PC-3 (cell line): ENCODE results near the gene PCSK9. TPM values are rescaled to one million over a fixed set of nuclear protein-coding genes. Genes with fewer than 3 reads are reported as not detected.

Source experiments
- ATAC-seq: fragments of 200-7000 bp; cut with Tn5 transposase; 2 replicates; pipeline ENCODE4 v1.9.1; 2020; ENCODE audit warnings: mild to moderate bottlenecking, moderate library complexity
- BruUV-seq: library from RNA; stranded (reverse); fragments of 400-500 nt; replicated peaks from 2 replicates; lab custom pipeline; 2021; lab: Mats Ljungman, UMichigan
- CTCF ChIA-PET: fragments of 300-600 bp; sonication (Branson Sonifier 250); formaldehyde crosslinking; loops from one replicate; lab custom pipeline; 2022; ENCODE audit warnings: antibody characterized with exemption; lab: Charles Lee
- POLR2A ChIA-PET: fragments of 300-600 bp; sonication (Branson Sonifier 250); formaldehyde crosslinking; loops from one replicate; lab custom pipeline; 2022; ENCODE audit warnings: antibody characterized with exemption; ENCODE audit not compliant: unreplicated experiment; lab: Charles Lee
- DNase-seq: peaks from one replicate; pipeline ENCODE4 v3.0.0-alpha.2; 2015
- H2AFZ ChIP-seq: fragments of 300-600 bp; sonication (generic); 2 replicates; pipeline ENCODE4 v1.6.0; 2016; ENCODE audit warnings: antibody characterized with exemption, low read length
- H3F3A ChIP-seq: fragments of 300-600 bp; sonication (generic); one replicate; pipeline ENCODE4 v1.6.0; 2017; ENCODE audit warnings: antibody characterized with exemption, low read length, control low read depth, mild to moderate bottlenecking; ENCODE audit not compliant: unreplicated experiment
- H3K27ac ChIP-seq: fragments of 300-600 bp; sonication (generic); 2 replicates; pipeline ENCODE4 v1.5.1; 2016; ENCODE audit warnings: mild to moderate bottlenecking, low read length
- H3K27me3 ChIP-seq: fragments of 300-600 bp; sonication (generic); 2 replicates; pipeline ENCODE4 v1.6.1; 2016; ENCODE audit warnings: low read length, mixed read lengths
- H3K36me3 ChIP-seq: fragments of 300-600 bp; sonication (generic); 2 replicates; pipeline ENCODE4 v1.6.1; 2016; ENCODE audit warnings: low read depth, mixed run types, low read length, mixed read lengths
- H3K4me1 ChIP-seq: fragments of 300-600 bp; sonication (generic); 2 replicates; pipeline ENCODE4 v1.5.1; 2016; ENCODE audit warnings: low read length; ENCODE audit not compliant: insufficient read depth
- H3K4me2 ChIP-seq: fragments of 300-600 bp; sonication (generic); 2 replicates; pipeline ENCODE4 v1.6.0; 2016; ENCODE audit warnings: low read length
- H3K4me3 ChIP-seq: fragments of 300-600 bp; sonication (generic); 2 replicates; pipeline ENCODE4 v1.5.1; 2016; ENCODE audit warnings: mild to moderate bottlenecking, low read length, mixed read lengths
- H3K79me2 ChIP-seq: fragments of 300-600 bp; sonication (generic); 2 replicates; pipeline ENCODE4 v1.6.1; 2017; ENCODE audit warnings: low read length, mixed read lengths
- H3K9ac ChIP-seq: fragments of 300-600 bp; sonication (generic); 2 replicates; pipeline ENCODE4 v1.6.0; 2016; ENCODE audit warnings: mild to moderate bottlenecking, low read length
- H3K9me2 ChIP-seq: fragments of 300-600 bp; sonication (generic); replicated peaks from 2 replicates; pipeline ENCODE4 v1.6.1; 2016; ENCODE audit warnings: mixed run types, low read length, mixed read lengths
- H3K9me3 ChIP-seq: fragments of 300-600 bp; sonication (generic); 2 replicates; pipeline ENCODE4 v1.6.1; 2016; ENCODE audit warnings: low read length, mixed read lengths
- H4K20me1 ChIP-seq: fragments of 300-600 bp; sonication (generic); 2 replicates; pipeline ENCODE4 v1.6.1; 2016; ENCODE audit warnings: low read length, mixed read lengths
- CTCF ChIP-seq: fragments of 300-600 bp; sonication (generic); conservative IDR thresholded peaks from 2 replicates; pipeline ENCODE4 v1.5.1; 2017; ENCODE audit warnings: antibody characterized with exemption, low read depth, mild to moderate bottlenecking, low read length
- EZH2 ChIP-seq: fragments of 300-600 bp; sonication (generic); IDR thresholded peaks from one replicate; pipeline ENCODE4 v1.6.1; 2017; ENCODE audit warnings: antibody characterized with exemption, mild to moderate bottlenecking, low read length; ENCODE audit not compliant: unreplicated experiment
- EZH2phosphoT487 ChIP-seq: fragments of 300-600 bp; sonication (generic); IDR thresholded peaks from 2 replicates; pipeline ENCODE4 v1.6.1; 2018; ENCODE audit warnings: mild to moderate bottlenecking, antibody characterized with exemption, low read length, borderline replicate concordance
- intact Hi-C: fragments of 100-400 bp; cut with micrococcal nuclease; formaldehyde crosslinking; loops from 2 replicates; pipeline ENCODE4 v1.9.0; 2023
- total RNA-seq: library from RNA; depleted of rRNA; stranded (reverse); fragments of >200 nt; gene quantifications from 2 replicates; pipeline ENCODE4 v1.2.3, GENCODE V29; 2014

The PCSK9 gene
- total RNA-seq, 1 experiment from 2014 or later: 6.8 TPM

- Histone ChIP-seq H4K20me1 (no peaks in the 10 kb centered on the region), H3K4me2 (no peak overlapping the region), H3F3A (no peaks in the 10 kb centered on the region), H3K9ac (no peak overlapping the region), H3K9me2 (no peaks in the 10 kb centered on the region), H3K27me3 (no peaks in the 10 kb centered on the region), H3K9me3 (no peaks in the 10 kb centered on the region), H3K79me2 (no peaks in the 10 kb centered on the region), H3K4me3 (no peak overlapping the region), H3K27ac (no peak overlapping the region), H3K4me1 (peaks cover 10% of the 10 kb centered on the region; the same call in 1 of the 2 replicates), H2AFZ (no peak overlapping the region), H3K36me3 (peaks cover 55% of the 10 kb centered on the region)
- ATAC-seq: no peak
- BruUV-seq: no TSS peak
- ChIA-PET POLR2A (interaction anchor here (0.6 kb wide), 1 partner anchor 617 kb away, joined by 4 read pairs; no protein-coding TSS in a partner anchor), CTCF (no interaction called here)
- no peak for TF ChIP-seq EZH2
- no peak for TF ChIP-seq EZH2phosphoT487
- no peak for TF ChIP-seq CTCF
- no peak for DNase-seq
- intact Hi-C loops: no loop called here
These were observed 39.1 kb downstream of the PCSK9 start for GRCh38 chr1:55078470-55078869.

DNA sequence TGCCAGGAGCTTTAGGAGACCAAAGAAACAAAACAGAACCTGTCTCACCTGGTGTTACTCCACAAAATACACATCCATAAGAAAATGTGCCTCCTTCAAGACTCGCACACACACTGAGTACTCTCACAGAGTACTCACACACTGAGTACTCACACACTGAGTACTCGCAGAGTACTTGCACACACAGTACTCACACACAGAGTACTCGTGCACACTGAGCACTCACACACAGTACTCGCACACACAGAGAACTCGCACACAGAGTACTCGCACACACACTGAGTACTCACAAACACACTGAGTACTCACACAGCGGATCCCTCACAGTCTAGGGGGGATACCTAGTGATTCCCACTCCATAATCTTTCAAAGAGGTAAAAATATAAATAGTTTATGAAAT, 40.3 kb downstream of the PCSK9 start:
- H3K36me3 ChIP-seq: peaks cover 61% of the 10 kb centered on the region
- CTCF ChIA-PET: no interaction called here

DNA sequence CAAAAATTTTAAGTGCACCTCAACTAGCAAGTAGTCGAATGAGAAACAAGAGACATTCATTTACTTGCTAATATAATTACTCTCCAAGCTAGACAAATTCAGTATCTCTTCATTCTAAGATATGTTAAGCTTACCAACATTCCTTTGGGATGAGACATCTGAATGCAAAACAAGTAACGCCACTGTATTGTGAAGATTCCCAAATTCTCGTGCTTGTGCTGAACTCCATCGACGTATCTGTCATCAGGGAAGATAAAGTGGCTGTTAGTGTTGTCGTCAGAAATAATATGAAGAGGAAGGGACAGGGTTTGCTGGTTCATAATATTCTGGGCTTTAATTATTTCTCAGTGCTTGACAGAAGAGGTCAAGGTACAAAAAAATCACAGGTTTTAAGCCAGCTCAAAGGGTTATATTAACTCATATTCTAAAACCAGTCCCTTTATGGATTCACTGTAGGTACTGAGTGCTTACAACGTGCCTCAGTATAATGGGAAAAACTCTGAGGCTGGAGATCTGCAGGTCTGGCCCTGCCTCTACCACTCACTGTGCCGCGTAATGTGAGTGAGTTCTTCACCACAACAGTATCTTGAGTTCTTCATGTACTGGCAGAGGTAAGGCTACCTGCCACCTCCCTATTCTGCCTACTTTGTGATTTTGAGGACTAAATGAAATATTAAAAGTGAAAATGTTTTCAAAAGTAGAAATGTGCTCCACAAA, 42.0 kb downstream of the PCSK9 start:
- peak; percentile 49 for ATAC-seq
- no peak overlapping the region for H3K9ac ChIP-seq
- CTCF ChIA-PET: interaction anchor here (1.0 kb wide), 1 partner anchor 10 kb away, joined by 3 read pairs; no protein-coding TSS in a partner anchor

More for the DNA sequence above, 40.3 kb downstream of the PCSK9 start:
- POLR2A ChIA-PET: no interaction called here
- Histone ChIP-seq H3K9ac (no peak overlapping the region), H3K4me3 (no peak overlapping the region), H3K27ac (no peak overlapping the region), H3F3A (no peaks in the 10 kb centered on the region), H3K4me1 (peaks cover 10% of the 10 kb centered on the region; the same call in 1 of the 2 replicates), H3K9me3 (no peaks in the 10 kb centered on the region), H2AFZ (no peak overlapping the region), H3K4me2 (no peak overlapping the region), H3K27me3 (no peaks in the 10 kb centered on the region), H4K20me1 (no peaks in the 10 kb centered on the region), H3K79me2 (no peaks in the 10 kb centered on the region), H3K9me2 (no peaks in the 10 kb centered on the region)
- DNase-seq (no peak), ATAC-seq (no peak)
- intact Hi-C loops: no loop called here
- BruUV-seq: no TSS peak
- TF ChIP-seq EZH2phosphoT487 (no peak), EZH2 (no peak)

More for the DNA sequence above, 42.0 kb downstream of the PCSK9 start:
- Histone ChIP-seq H3K27ac (no peak overlapping the region), H4K20me1 (no peaks in the 10 kb centered on the region), H3K27me3 (no peaks in the 10 kb centered on the region), H3K79me2 (no peaks in the 10 kb centered on the region), H3K4me3 (no peak overlapping the region), H3K9me2 (no peaks in the 10 kb centered on the region), H3K4me2 (no peak overlapping the region), H2AFZ (no peak overlapping the region), H3K4me1 (peaks cover 10% of the 10 kb centered on the region; the same call in 1 of the 2 replicates), H3K36me3 (peaks cover 61% of the 10 kb centered on the region), H3K9me3 (no peaks in the 10 kb centered on the region), H3F3A (no peaks in the 10 kb centered on the region)
- POLR2A ChIA-PET: no interaction called here
- intact Hi-C loops: no loop called here
- TF ChIP-seq CTCF (no peak), EZH2phosphoT487 (no peak), EZH2 (no peak)
- no TSS peak for BruUV-seq
- peak; percentile 53 for DNase-seq
